ENCODE data around the gene MARCKSL1. TPM values are rescaled to one million over a fixed set of nuclear protein-coding genes. Genes with fewer than 3 reads are reported as not detected.

Gene MARCKSL1
- total RNA-seq, 1 donor: 32.4 TPM

- no peak overlapping the region for H3K4me3 ChIP-seq (ENCODE audit: low read depth, low read length)
- TF ChIP-seq CTCF (IDR thresholded peaks at IDR 0.05; ENCODE audit: insufficient read depth, low read depth, low read length): no peak
- DNase-seq (ENCODE audit: low read depth): no peak
These were observed 14.2 kb downstream of the MARCKSL1 start for GRCh38 chr1:32321712-32322291.

GRCh38 chr1:32318127-32318869 is 17.7 kb downstream of the MARCKSL1 start:
- DNase-seq (ENCODE audit: low read depth): no peak
- no peak overlapping the region for H3K4me3 ChIP-seq (ENCODE audit: low read depth, low read length)
- TF ChIP-seq CTCF (IDR thresholded peaks at IDR 0.05; ENCODE audit: insufficient read depth, low read depth, low read length): no peak

- TF ChIP-seq CTCF (IDR thresholded peaks at IDR 0.05; ENCODE audit: insufficient read depth, low read depth, low read length): no peak
- DNase-seq (ENCODE audit: low read depth): no peak
- no peak overlapping the region for H3K4me3 ChIP-seq (ENCODE audit: low read depth, low read length)
These were observed 19.1 kb downstream of the MARCKSL1 start for GRCh38 chr1:32316903-32317277.

GRCh38 chr1:32311709-32312393 is 24.2 kb downstream of the MARCKSL1 start:
- DNase-seq (ENCODE audit: low read depth): no peak
- H3K4me3 ChIP-seq (ENCODE audit: low read depth, low read length): no peak overlapping the region
- TF ChIP-seq CTCF (IDR thresholded peaks at IDR 0.05; ENCODE audit: insufficient read depth, low read depth, low read length): no peak

- H3K4me3 ChIP-seq (ENCODE audit: low read depth, low read length): no peak overlapping the region
- no peak for TF ChIP-seq CTCF (IDR thresholded peaks at IDR 0.05; ENCODE audit: insufficient read depth, low read depth, low read length)
- peak; percentile 15 for DNase-seq (ENCODE audit: low read depth)
These were observed 26.1 kb downstream of the MARCKSL1 start for GRCh38 chr1:32309960-32310359.

GRCh38 chr1:32307324-32307723 is 28.7 kb downstream of the MARCKSL1 start:
- H3K4me3 ChIP-seq (ENCODE audit: low read depth, low read length): no peak overlapping the region
- DNase-seq (ENCODE audit: low read depth): peak; percentile 34
- TF ChIP-seq CTCF (IDR thresholded peaks at IDR 0.05; ENCODE audit: insufficient read depth, low read depth, low read length): no peak
